Transverse colon (tissue), 4 donors: ENCODE data around the gene TCF7L2. TPM values are rescaled to one million over a fixed set of nuclear protein-coding genes. Genes with fewer than 3 reads are reported as not detected.

Experiments used
- DNase-seq: peaks from one replicate; pipeline ENCODE4 v3.0.0-alpha.2; 2019
- H3K27ac ChIP-seq, 4 donors: fragments of 200-600 bp; sonication (generic); 2 replicates each; pipeline ENCODE4 v1.5.1; 2016 to 2018; ENCODE audit warnings: inconsistent platforms in 4 of 4
- H3K27me3 ChIP-seq: fragments of 200-600 bp; sonication (generic); 2 replicates; pipeline ENCODE4 v1.5.1; 2017; ENCODE audit warnings: inconsistent platforms
- H3K36me3 ChIP-seq, 4 donors: fragments of 200-600 bp; sonication (generic); 2 replicates each; pipeline ENCODE4 v1.5.1; 2017 to 2019; ENCODE audit warnings: inconsistent platforms in 4 of 4
- H3K4me1 ChIP-seq, 4 donors: fragments of 200-600 bp; sonication (generic); 2 replicates each; pipeline ENCODE4 v1.5.1; 2017 to 2020; ENCODE audit warnings: inconsistent platforms in 4 of 4
- H3K4me3 ChIP-seq, 4 donors: fragments of 200-600 bp; sonication (generic); 1 replicate in 1 of 4; 2 replicates in 3 of 4; pipeline versions ENCODE4 v1.5.1 to v1.6.1; 2017 to 2019; ENCODE audit warnings: inconsistent platforms in 4 of 4
- H3K9me3 ChIP-seq, 2 donors: fragments of 200-600 bp; sonication (generic); 2 replicates each; pipeline ENCODE4 v1.5.1; 2017 to 2019; ENCODE audit warnings: inconsistent platforms in 2 of 2
- EP300 ChIP-seq: sonication (generic); formaldehyde crosslinking; IDR thresholded peaks from one replicate; pipeline ENCODE4 v1.6.1; 2017; ENCODE audit warnings: antibody characterized with exemption, low read depth
- POLR2A ChIP-seq: fragments of 450-650 bp; IDR thresholded peaks from one replicate; pipeline ENCODE4 v1.6.1; 2016; ENCODE audit warnings: antibody characterized with exemption, mild to moderate bottlenecking, moderate library complexity
- POLR2AphosphoS5 ChIP-seq, 3 donors: sonication (generic); formaldehyde crosslinking; IDR thresholded peaks; one replicate each; pipeline ENCODE4 v1.6.1; 2016; ENCODE audit warnings: antibody characterized with exemption in 3 of 3
- WGBS, 2 donors: methylation state at CpG; one replicate each; pipeline ENCODE4 v1.1.5; 2018; ENCODE audit warnings: low coverage in 1 of 2; 5-methylcytosine and 5-hydroxymethylcytosine counted together
- in situ Hi-C, 4 donors: fragments of 200-750 bp; cut with MboI; loops; one replicate each; pipeline versions ENCODE4 v1.15.0 to v1.15.1; 2017; ENCODE audit warnings: low sequenced_read_pairs in 3 of 4, low pct_ligation_motif_present in 1 of 4, low pct_unique_long_range_greater_than_20kb in 1 of 4
- intact Hi-C: fragments of 100-400 bp; cut with DNase I; formaldehyde crosslinking; loops from one replicate; pipeline ENCODE4 v1.15.1; 2023; ENCODE audit warnings: low total_unique reads
- total RNA-seq, 4 donors: library from RNA; depleted of rRNA; stranded (reverse); fragments of >200 nt; gene quantifications; one replicate each; pipeline ENCODE4 v1.1.0, GENCODE V29; 2016
- TF ChIP-seq, protein P1 (sequence below), 5 experiments: fragments of 200-600 bp in 3 of 5; fragments of 450-650 bp in 2 of 5; sonication (generic) in 3 of 5; IDR thresholded peaks; 1 replicate in 2 of 5; 2 replicates in 3 of 5; pipeline ENCODE4 v1.5.1; 2016 to 2017; ENCODE audit warnings: antibody characterized with exemption in 5 of 5, inconsistent platforms in 3 of 5, mild to moderate bottlenecking in 2 of 5, moderate library complexity in 1 of 5

The TCF7L2 gene
- total RNA-seq, 4 donors from 2014 or later = 84.6 to 249 (median 137) TPM

GRCh38 chr10:113025487-113025886 is 75.4 kb downstream of the TCF7L2 start:
- WGBS, 2 donors = 94 to 100% methylated on average over 6 of the region's 6 CpGs
- no peak for DNase-seq
- in situ Hi-C loops = no loop called here
- no peaks in the 10 kb centered on the region for H3K9me3 ChIP-seq
- TF ChIP-seq EP300 (no peak), POLR2A (no peak), POLR2AphosphoS5 (IDR thresholded peaks at IDR 0.05) (no peak)
- TF ChIP-seq, protein P1, sequence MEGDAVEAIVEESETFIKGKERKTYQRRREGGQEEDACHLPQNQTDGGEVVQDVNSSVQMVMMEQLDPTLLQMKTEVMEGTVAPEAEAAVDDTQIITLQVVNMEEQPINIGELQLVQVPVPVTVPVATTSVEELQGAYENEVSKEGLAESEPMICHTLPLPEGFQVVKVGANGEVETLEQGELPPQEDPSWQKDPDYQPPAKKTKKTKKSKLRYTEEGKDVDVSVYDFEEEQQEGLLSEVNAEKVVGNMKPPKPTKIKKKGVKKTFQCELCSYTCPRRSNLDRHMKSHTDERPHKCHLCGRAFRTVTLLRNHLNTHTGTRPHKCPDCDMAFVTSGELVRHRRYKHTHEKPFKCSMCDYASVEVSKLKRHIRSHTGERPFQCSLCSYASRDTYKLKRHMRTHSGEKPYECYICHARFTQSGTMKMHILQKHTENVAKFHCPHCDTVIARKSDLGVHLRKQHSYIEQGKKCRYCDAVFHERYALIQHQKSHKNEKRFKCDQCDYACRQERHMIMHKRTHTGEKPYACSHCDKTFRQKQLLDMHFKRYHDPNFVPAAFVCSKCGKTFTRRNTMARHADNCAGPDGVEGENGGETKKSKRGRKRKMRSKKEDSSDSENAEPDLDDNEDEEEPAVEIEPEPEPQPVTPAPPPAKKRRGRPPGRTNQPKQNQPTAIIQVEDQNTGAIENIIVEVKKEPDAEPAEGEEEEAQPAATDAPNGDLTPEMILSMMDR (IDR thresholded peaks at IDR 0.05) = no peak
- no peak overlapping the region for H3K27ac ChIP-seq
- no peaks in the 10 kb centered on the region for H3K36me3 ChIP-seq
- H3K27me3 ChIP-seq = no peaks in the 10 kb centered on the region
- H3K4me1 ChIP-seq = peaks cover 16 to 46% (median 38%) of the 10 kb centered on the region in 4 donors
- intact Hi-C loops = no loop called here
- no peak overlapping the region for H3K4me3 ChIP-seq

DNA sequence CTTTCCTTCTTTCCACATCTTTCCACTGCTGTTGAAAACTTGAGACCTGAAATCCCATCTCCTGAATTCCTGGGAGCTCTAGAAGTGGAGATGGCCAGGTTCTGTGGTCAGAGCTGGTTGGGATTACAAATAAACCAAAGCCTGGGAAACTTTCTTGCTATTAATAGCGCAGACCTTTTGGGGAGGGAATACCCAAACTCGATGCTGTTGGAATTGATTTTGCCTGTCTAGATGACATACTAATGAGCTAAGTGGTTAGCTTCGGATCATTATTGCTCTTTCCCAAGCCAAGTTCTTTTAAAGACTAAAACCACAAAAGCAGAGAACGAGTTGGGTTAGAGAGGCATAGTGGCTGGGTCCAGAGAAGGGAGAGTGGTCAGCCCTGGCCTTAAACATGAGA is 76.6 kb downstream of the TCF7L2 start:
- TF ChIP-seq POLR2AphosphoS5 (IDR thresholded peaks at IDR 0.05) = no peak
- DNase-seq = no peak
- in situ Hi-C loops (no loop called here), intact Hi-C loops (no loop called here)
- Histone ChIP-seq H3K9me3 (no peaks in the 10 kb centered on the region), H3K4me1 (peaks cover 10 to 40% (median 34%) of the 10 kb centered on the region in 4 donors), H3K27ac (no peak overlapping the region), H3K36me3 (no peaks in the 10 kb centered on the region), H3K4me3 (no peak overlapping the region), H3K27me3 (no peaks in the 10 kb centered on the region)
- WGBS, 2 donors = 50 to 70% methylated on average over 1 to 4 of the region's 4 CpGs

DNA sequence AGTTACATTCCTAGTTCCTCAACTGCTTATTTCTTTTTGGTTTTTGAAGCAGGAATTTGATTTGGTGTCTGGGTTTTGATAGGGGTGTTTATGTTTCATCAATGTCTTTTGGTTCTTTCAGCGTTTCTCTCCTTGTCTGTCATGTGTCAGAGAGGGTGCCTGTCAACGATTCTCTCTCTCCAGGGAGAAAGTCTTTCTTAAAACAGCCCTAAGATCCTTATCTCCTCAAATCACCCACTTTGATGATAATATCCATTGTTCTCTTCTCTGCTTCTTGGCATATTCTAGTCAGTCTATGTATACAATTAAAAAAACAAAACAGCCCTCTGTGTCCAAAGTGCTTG is 77.2 kb downstream of the TCF7L2 start:
- Histone ChIP-seq H3K36me3 (no peaks in the 10 kb centered on the region), H3K27ac (peak overlapping the region in 2 of 4 donors; percentile 29 to 30), H3K9me3 (no peaks in the 10 kb centered on the region), H3K4me1 (peaks cover 10 to 37% (median 32%) of the 10 kb centered on the region in 4 donors), H3K4me3 (no peak overlapping the region), H3K27me3 (no peaks in the 10 kb centered on the region)
- intact Hi-C loops (no loop called here), in situ Hi-C loops (no loop called here)
- WGBS, 2 donors = 19 to 23% methylated on average over 2 of the region's 2 CpGs
- TF ChIP-seq POLR2A (no peak), EP300 (no peak), POLR2AphosphoS5 (IDR thresholded peaks at IDR 0.05) (no peak)
- TF ChIP-seq, protein P1 (IDR thresholded peaks at IDR 0.05) = no peak
- no peak for DNase-seq

DNA sequence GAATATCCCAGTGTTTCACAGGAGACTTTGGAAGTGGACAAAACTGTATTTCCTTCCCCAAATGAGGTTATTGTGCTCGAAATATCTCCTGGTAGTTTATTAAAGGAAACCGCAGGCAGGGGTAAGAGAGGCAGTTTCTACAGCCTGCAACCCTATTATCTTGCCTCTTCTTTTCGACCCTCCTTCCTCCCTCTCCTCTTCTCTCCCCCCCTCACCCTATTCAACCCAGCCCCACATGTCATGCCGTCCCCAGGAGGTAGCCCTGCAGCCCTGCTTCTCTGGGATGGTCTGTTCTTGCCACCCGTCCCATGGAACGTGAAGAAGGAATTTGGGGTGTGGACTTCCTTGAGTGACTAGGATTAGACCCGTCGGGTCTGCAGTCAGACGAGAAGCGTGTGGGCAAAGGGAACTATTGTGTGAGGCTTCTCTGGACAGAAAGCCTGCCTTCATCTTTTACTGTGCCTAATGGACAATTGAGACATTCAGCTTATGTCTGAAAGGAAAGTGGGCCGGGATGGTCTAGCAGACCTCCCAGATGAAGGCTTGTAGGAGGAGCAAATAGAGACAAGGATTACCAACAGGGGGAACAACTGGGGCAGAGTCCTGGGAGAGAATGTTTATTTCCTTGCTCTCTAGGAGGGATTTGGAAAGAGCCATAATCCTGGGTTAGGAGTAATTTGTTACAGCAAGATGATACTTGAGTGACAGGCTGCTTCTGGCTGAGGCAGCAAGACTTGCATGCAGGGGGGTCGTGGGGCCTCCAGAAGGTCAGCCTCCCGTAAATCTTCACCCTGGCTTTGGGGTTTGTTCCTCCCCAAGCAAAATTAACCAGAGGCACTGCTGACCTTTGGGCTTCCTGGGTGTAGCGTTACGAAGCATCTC is 77.8 kb downstream of the TCF7L2 start:
- peak overlapping the region in 3 of 4 donors; percentile 23 to 30 (median 29) for H3K27ac ChIP-seq
- H3K9me3 ChIP-seq = no peaks in the 10 kb centered on the region
- H3K36me3 ChIP-seq = no peaks in the 10 kb centered on the region
- TF ChIP-seq POLR2AphosphoS5 (IDR thresholded peaks at IDR 0.05) (no peak), POLR2A (no peak), EP300 (no peak)
- TF ChIP-seq, protein P1 (IDR thresholded peaks at IDR 0.05) = no peak
- H3K4me1 ChIP-seq = peaks cover 10 to 37% (median 32%) of the 10 kb centered on the region in 4 donors
- no peak for DNase-seq
- in situ Hi-C loops = no loop called here
- no peak overlapping the region for H3K4me3 ChIP-seq
- intact Hi-C loops = no loop called here
- 33 to 43% methylated on average over 4 to 15 of the region's 15 CpGs for WGBS, 2 donors
- no peaks in the 10 kb centered on the region for H3K27me3 ChIP-seq
